ENCODE measurements around the gene CAPN13. TPM values are rescaled to one million over a fixed set of nuclear protein-coding genes. Genes with fewer than 3 reads are reported as not detected.

The CAPN13 gene
- total RNA-seq, 1 experiment from 2014 or later = not detected

DNA sequence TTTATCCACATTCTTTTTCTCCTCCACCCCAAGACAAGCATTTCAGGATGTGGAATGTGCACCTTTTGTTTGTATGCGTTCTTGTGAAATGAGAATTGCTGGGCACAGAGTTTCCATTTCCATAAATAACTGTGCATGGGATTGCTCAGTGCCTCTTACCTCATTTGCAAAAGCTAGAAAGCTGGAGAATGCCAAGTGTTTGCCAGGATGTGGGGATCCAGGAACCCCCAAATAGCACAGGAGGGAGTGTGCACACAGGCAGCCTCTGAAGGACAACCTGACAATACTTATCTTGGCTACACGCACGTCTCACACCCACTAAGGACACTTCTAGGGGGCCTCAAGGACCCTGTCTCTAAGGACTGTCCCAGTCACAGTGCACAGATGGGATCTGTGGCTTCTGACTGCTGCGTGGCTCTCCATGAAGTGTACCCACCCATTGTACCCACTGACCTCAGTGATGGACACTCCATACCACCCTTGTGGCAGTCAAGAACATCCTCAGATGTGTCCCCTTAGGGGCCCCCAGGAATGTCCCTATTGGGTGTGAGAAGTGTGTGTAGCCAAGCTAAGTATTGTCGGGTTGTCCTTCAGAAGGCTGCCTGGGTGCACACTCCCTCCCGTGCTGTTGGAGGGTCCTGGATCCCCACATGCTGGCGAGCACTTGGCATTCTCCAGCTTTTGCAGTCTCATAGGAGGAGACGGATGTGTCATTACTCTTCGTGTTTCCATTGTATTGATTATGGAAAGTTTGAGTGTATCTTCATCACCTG is 38.4 kb downstream of the CAPN13 start:
- TF ChIP-seq, protein P1, sequence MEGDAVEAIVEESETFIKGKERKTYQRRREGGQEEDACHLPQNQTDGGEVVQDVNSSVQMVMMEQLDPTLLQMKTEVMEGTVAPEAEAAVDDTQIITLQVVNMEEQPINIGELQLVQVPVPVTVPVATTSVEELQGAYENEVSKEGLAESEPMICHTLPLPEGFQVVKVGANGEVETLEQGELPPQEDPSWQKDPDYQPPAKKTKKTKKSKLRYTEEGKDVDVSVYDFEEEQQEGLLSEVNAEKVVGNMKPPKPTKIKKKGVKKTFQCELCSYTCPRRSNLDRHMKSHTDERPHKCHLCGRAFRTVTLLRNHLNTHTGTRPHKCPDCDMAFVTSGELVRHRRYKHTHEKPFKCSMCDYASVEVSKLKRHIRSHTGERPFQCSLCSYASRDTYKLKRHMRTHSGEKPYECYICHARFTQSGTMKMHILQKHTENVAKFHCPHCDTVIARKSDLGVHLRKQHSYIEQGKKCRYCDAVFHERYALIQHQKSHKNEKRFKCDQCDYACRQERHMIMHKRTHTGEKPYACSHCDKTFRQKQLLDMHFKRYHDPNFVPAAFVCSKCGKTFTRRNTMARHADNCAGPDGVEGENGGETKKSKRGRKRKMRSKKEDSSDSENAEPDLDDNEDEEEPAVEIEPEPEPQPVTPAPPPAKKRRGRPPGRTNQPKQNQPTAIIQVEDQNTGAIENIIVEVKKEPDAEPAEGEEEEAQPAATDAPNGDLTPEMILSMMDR (IDR thresholded peaks at IDR 0.05; ENCODE audit: unreplicated experiment) = no peak
- Mint-ChIP-seq H3K9me3 (ENCODE audit: unreplicated experiment) (no peaks in the 10 kb centered on the region), H3K4me1 (ENCODE audit: insufficient read depth, unreplicated experiment) (no peaks in the 10 kb centered on the region), H3K27ac (ENCODE audit: low read depth, unreplicated experiment) (no peak overlapping the region), H3K4me3 (ENCODE audit: unreplicated experiment) (no peak overlapping the region), H3K27me3 (ENCODE audit: insufficient read depth, unreplicated experiment) (peaks cover 79% of the 10 kb centered on the region), H3K36me3 (ENCODE audit: insufficient read depth, unreplicated experiment) (no peaks in the 10 kb centered on the region)
- ChIA-PET POLR2A (no interaction called here), CTCF (no interaction called here)
- no TSS peak for BruUV-seq (replicated peaks)
- intact Hi-C loops (cut with micrococcal nuclease) = no loop called here
- DNase-seq (ENCODE audit: unreplicated experiment) = no peak

DNA sequence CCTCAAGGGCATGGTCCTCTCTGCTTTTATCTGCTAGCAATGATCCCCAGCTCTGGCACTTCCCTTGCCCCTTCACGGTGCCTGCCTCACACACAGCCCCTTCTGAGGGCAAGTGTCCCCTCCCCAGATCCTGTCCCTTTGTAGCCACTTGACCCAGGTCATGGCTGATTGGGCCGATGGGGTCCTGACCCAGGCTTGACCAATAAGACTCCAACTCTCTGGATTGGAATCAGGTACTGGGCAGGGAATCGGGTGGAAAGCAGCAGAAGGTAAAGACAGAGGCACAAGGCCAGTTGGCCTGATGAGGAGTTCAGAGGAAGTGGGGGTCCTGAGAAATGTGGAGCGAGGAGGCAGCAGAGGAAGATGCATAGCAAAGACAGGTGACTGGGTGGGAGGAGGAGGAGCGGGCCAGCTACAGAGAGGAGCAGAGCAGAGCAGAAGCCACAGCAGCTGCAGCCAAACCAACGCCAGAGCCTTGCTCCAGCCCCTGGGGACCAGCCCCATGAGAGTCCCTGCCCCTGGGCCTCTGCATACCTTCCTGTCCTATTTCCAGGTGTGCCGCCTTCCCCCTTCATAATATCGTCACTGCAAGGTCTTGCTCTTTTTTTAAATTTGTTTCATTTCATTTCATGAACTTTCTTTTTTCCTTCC is 39.1 kb downstream of the CAPN13 start:
- Mint-ChIP-seq H3K36me3 (ENCODE audit: insufficient read depth, unreplicated experiment) (no peaks in the 10 kb centered on the region), H3K4me3 (ENCODE audit: unreplicated experiment) (no peak overlapping the region), H3K9me3 (ENCODE audit: unreplicated experiment) (no peaks in the 10 kb centered on the region), H3K27ac (ENCODE audit: low read depth, unreplicated experiment) (no peak overlapping the region), H3K4me1 (ENCODE audit: insufficient read depth, unreplicated experiment) (no peaks in the 10 kb centered on the region), H3K27me3 (ENCODE audit: insufficient read depth, unreplicated experiment) (peaks cover 71% of the 10 kb centered on the region)
- POLR2A ChIA-PET = no interaction called here
- no TSS peak for BruUV-seq (replicated peaks)
- TF ChIP-seq, protein P1 (IDR thresholded peaks at IDR 0.05; ENCODE audit: unreplicated experiment) = no peak
- intact Hi-C loops (cut with micrococcal nuclease) = no loop called here
- CTCF ChIA-PET = no interaction called here
- DNase-seq (ENCODE audit: unreplicated experiment) = no peak

DNA sequence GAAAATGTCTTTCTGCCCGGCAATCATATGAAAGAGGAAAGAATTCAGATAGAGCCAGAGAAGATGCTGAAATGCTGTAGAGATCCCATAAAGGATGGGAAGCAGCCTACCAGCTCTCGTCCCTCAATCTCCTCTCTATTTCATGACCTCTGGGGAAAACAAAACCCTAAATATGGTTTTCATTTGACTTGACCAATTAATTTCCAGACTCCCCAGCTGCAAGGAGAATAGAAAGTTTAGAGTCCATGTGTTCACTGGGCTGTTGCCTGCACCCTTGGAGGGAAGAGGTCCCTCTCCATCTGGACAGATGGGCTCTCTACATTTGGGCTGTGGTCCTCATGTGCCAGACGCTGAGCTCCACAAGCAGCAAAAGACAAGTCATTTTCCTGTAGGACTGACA is 40.6 kb downstream of the CAPN13 start:
- H3K36me3 Mint-ChIP-seq (ENCODE audit: insufficient read depth, unreplicated experiment) = no peaks in the 10 kb centered on the region
- intact Hi-C loops (cut with micrococcal nuclease) = no loop called here
- DNase-seq (ENCODE audit: unreplicated experiment) = no peak
- CTCF ChIA-PET = no interaction called here
- POLR2A ChIA-PET = no interaction called here
- H3K4me1 Mint-ChIP-seq (ENCODE audit: insufficient read depth, unreplicated experiment) = no peaks in the 10 kb centered on the region
- BruUV-seq (replicated peaks) = no TSS peak
- H3K27me3 Mint-ChIP-seq (ENCODE audit: insufficient read depth, unreplicated experiment) = peaks cover 62% of the 10 kb centered on the region
- H3K4me3 Mint-ChIP-seq (ENCODE audit: unreplicated experiment) = no peak overlapping the region
- H3K9me3 Mint-ChIP-seq (ENCODE audit: unreplicated experiment) = no peaks in the 10 kb centered on the region
- TF ChIP-seq, protein P1 (IDR thresholded peaks at IDR 0.05; ENCODE audit: unreplicated experiment) = no peak
- H3K27ac Mint-ChIP-seq (ENCODE audit: low read depth, unreplicated experiment) = no peak overlapping the region

DNA sequence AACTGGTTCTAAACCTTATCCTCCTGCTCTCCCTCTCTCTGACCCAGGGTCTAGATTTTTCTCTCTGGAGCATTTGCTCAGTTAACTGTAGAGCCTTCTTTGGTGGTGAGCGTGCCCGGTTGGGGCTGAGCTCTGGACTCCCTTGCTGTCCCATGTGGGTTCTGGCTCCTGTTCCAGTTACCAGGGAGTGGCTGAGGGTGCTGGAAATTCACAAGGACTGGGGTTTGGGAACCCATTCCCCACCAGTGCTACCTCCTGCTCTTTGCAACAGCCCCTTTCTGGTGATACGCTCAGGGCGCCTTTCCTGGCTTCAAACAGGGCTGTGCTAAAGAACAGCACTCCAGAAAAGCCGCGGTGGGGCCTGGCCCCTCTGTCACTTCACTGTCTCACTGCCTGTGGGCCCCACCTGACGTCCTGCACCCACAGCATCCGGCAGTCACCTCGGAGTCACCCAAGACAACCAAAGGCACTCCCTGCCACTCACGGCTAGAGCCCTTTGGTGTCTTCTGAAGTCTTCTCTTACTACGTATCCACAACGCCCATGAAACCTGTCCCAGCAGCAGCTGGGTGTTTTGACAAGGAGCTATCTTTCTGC is 41.3 kb downstream of the CAPN13 start:
- POLR2A ChIA-PET = no interaction called here
- TF ChIP-seq, protein P1 (IDR thresholded peaks at IDR 0.05; ENCODE audit: unreplicated experiment) = no peak
- no peak overlapping the region for H3K4me3 Mint-ChIP-seq (ENCODE audit: unreplicated experiment)
- DNase-seq (ENCODE audit: unreplicated experiment) = no peak
- peaks cover 55% of the 10 kb centered on the region for H3K27me3 Mint-ChIP-seq (ENCODE audit: insufficient read depth, unreplicated experiment)
- no peaks in the 10 kb centered on the region for H3K36me3 Mint-ChIP-seq (ENCODE audit: insufficient read depth, unreplicated experiment)
- CTCF ChIA-PET = no interaction called here
- no peaks in the 10 kb centered on the region for H3K9me3 Mint-ChIP-seq (ENCODE audit: unreplicated experiment)
- no peaks in the 10 kb centered on the region for H3K4me1 Mint-ChIP-seq (ENCODE audit: insufficient read depth, unreplicated experiment)
- intact Hi-C loops (cut with micrococcal nuclease) = no loop called here
- no TSS peak for BruUV-seq (replicated peaks)
- H3K27ac Mint-ChIP-seq (ENCODE audit: low read depth, unreplicated experiment) = no peak overlapping the region
